HepG2 (cell line): ENCODE data around the gene TEX35. TPM values are rescaled to one million over a fixed set of nuclear protein-coding genes. Genes with fewer than 3 reads are reported as not detected.

Experiments
- CEBPG ChIP-seq: IDR thresholded peaks from 2 replicates; pipeline ENCODE4 v1.6.1; 2016
- FOXJ3 ChIP-seq: sonication (generic); formaldehyde crosslinking; IDR thresholded peaks from 2 replicates; pipeline ENCODE4 v1.4.0; 2020; ENCODE audit warnings: missing genetic modification reagents, mild to moderate bottlenecking, borderline replicate concordance
- MLLT10 ChIP-seq: sonication (generic); formaldehyde crosslinking; IDR thresholded peaks from 2 replicates; pipeline ENCODE4 v1.4.0; 2020; ENCODE audit warnings: missing genetic modification reagents
- RFX1 ChIP-seq: fragments of 450-650 bp; IDR thresholded peaks from 2 replicates; pipeline ENCODE4 v1.6.1; 2017
- YY1 ChIP-seq: IDR thresholded peaks from 2 replicates; pipeline ENCODE4 v1.6.1; 2011; ENCODE audit warnings: low read length, low read depth, moderate library complexity, mild to moderate bottlenecking; ENCODE audit not compliant: insufficient read depth, insufficient replicate concordance
- ZNF142 ChIP-seq: sonication (generic); formaldehyde crosslinking; IDR thresholded peaks from 2 replicates; pipeline ENCODE4 v1.4.0; 2020; ENCODE audit warnings: missing genetic modification reagents
- ZNF557 ChIP-seq: sonication (generic); formaldehyde crosslinking; IDR thresholded peaks from 2 replicates; pipeline ENCODE4 v1.4.0; 2020; ENCODE audit warnings: missing genetic modification reagents
- ZNF747 ChIP-seq: sonication (generic); formaldehyde crosslinking; IDR thresholded peaks from 2 replicates; pipeline ENCODE4 v1.8.1; 2023; ENCODE audit warnings: missing genetic modification reagents, mild to moderate bottlenecking, borderline replicate concordance
- polyA plus RNA-seq, 8 experiments: library from polyadenylated mRNA; depleted of rRNA in 3 of 8; stranded (reverse) in 7 of 8; unstranded in 1 of 8; fragments of >200 nt; fragmentation: Illumina TruSeq in 4 of 8; extraction: Trizol in 4 of 8; gene quantifications; 2 replicates each; pipeline versions ENCODE4 v1.2.1 to v1.2.3, GENCODE V29; 2011 to 2016; ENCODE audit warnings: low read depth in 4 of 8, missing spikeins in 1 of 8, mixed read lengths in 1 of 8; ENCODE audit not compliant: insufficient read depth in 1 of 8
- total RNA-seq, 5 experiments: library from RNA; depleted of rRNA; stranded (reverse); fragments of >200 nt; fragmentation: Illumina TruSeq; extraction: Trizol; gene quantifications; 2 replicates each; pipeline ENCODE4 v1.2.3, GENCODE V29; 2016; ENCODE audit warnings: low read depth in 1 of 5
- TF ChIP-seq, protein P1 (sequence below): sonication (generic); formaldehyde crosslinking; IDR thresholded peaks from 2 replicates; pipeline ENCODE4 v1.4.0; 2020; ENCODE audit warnings: missing genetic modification reagents, borderline replicate concordance
- TF ChIP-seq, protein P2 (sequence below): IDR thresholded peaks from 2 replicates; pipeline ENCODE4 v1.6.1; 2018; ENCODE audit warnings: missing genetic modification reagents, mild to moderate bottlenecking, missing compliant biosample characterization
- TF ChIP-seq, protein P3 (sequence below): sonication (generic); formaldehyde crosslinking; IDR thresholded peaks from 2 replicates; pipeline ENCODE4 v1.4.0; 2020; ENCODE audit warnings: missing genetic modification reagents
- TF ChIP-seq, protein P4 (sequence below): IDR thresholded peaks from 2 replicates; pipeline ENCODE4 v1.6.1; 2016; ENCODE audit warnings: missing compliant biosample characterization, missing genetic modification reagents, borderline replicate concordance

The TEX35 gene
- total and polyA plus RNA-seq, 2 of the 13 experiments (the other 11 are each of a cell fraction or from before 2014, with no cell fraction given): not detected

- TF ChIP-seq, protein P1, sequence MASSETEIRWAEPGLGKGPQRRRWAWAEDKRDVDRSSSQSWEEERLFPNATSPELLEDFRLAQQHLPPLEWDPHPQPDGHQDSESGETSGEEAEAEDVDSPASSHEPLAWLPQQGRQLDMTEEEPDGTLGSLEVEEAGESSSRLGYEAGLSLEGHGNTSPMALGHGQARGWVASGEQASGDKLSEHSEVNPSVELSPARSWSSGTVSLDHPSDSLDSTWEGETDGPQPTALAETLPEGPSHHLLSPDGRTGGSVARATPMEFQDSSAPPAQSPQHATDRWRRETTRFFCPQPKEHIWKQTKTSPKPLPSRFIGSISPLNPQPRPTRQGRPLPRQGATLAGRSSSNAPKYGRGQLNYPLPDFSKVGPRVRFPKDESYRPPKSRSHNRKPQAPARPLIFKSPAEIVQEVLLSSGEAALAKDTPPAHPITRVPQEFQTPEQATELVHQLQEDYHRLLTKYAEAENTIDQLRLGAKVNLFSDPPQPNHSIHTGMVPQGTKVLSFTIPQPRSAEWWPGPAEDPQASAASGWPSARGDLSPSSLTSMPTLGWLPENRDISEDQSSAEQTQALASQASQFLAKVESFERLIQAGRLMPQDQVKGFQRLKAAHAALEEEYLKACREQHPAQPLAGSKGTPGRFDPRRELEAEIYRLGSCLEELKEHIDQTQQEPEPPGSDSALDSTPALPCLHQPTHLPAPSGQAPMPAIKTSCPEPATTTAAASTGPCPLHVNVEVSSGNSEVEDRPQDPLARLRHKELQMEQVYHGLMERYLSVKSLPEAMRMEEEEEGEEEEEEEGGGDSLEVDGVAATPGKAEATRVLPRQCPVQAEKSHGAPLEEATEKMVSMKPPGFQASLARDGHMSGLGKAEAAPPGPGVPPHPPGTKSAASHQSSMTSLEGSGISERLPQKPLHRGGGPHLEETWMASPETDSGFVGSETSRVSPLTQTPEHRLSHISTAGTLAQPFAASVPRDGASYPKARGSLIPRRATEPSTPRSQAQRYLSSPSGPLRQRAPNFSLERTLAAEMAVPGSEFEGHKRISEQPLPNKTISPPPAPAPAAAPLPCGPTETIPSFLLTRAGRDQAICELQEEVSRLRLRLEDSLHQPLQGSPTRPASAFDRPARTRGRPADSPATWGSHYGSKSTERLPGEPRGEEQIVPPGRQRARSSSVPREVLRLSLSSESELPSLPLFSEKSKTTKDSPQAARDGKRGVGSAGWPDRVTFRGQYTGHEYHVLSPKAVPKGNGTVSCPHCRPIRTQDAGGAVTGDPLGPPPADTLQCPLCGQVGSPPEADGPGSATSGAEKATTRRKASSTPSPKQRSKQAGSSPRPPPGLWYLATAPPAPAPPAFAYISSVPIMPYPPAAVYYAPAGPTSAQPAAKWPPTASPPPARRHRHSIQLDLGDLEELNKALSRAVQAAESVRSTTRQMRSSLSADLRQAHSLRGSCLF (CRISPR knock-in tag): no peak
- TF ChIP-seq ZNF557 (CRISPR knock-in tag) (no peak), RFX1 (no peak), YY1 (no peak), MLLT10 (CRISPR knock-in tag) (no peak), ZNF747 (peak; percentile 78), ZNF142 (CRISPR knock-in tag) (no peak), FOXJ3 (peak; percentile 73; the same call in 1 of the 2 replicates), CEBPG (CRISPR knock-in tag) (no peak)
- TF ChIP-seq, protein P2, sequence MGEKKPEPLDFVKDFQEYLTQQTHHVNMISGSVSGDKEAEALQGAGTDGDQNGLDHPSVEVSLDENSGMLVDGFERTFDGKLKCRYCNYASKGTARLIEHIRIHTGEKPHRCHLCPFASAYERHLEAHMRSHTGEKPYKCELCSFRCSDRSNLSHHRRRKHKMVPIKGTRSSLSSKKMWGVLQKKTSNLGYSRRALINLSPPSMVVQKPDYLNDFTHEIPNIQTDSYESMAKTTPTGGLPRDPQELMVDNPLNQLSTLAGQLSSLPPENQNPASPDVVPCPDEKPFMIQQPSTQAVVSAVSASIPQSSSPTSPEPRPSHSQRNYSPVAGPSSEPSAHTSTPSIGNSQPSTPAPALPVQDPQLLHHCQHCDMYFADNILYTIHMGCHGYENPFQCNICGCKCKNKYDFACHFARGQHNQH (CRISPR knock-in tag): 0 out of 2 replicates have a peak, but pooled peaks have one; percentile 61
- TF ChIP-seq, protein P3, sequence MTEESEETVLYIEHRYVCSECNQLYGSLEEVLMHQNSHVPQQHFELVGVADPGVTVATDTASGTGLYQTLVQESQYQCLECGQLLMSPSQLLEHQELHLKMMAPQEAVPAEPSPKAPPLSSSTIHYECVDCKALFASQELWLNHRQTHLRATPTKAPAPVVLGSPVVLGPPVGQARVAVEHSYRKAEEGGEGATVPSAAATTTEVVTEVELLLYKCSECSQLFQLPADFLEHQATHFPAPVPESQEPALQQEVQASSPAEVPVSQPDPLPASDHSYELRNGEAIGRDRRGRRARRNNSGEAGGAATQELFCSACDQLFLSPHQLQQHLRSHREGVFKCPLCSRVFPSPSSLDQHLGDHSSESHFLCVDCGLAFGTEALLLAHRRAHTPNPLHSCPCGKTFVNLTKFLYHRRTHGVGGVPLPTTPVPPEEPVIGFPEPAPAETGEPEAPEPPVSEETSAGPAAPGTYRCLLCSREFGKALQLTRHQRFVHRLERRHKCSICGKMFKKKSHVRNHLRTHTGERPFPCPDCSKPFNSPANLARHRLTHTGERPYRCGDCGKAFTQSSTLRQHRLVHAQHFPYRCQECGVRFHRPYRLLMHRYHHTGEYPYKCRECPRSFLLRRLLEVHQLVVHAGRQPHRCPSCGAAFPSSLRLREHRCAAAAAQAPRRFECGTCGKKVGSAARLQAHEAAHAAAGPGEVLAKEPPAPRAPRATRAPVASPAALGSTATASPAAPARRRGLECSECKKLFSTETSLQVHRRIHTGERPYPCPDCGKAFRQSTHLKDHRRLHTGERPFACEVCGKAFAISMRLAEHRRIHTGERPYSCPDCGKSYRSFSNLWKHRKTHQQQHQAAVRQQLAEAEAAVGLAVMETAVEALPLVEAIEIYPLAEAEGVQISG: peak; percentile 72
- TF ChIP-seq, protein P4, sequence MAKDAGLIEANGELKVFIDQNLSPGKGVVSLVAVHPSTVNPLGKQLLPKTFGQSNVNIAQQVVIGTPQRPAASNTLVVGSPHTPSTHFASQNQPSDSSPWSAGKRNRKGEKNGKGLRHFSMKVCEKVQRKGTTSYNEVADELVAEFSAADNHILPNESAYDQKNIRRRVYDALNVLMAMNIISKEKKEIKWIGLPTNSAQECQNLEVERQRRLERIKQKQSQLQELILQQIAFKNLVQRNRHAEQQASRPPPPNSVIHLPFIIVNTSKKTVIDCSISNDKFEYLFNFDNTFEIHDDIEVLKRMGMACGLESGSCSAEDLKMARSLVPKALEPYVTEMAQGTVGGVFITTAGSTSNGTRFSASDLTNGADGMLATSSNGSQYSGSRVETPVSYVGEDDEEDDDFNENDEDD: peak; percentile 14; the same call in 1 of the 2 replicates
Observed at GRCh38 chr1:178541829-178542553, 29.1 kb downstream of the TEX35 start (continued).
